Neutrophil (primary cell): ENCODE data around the gene VENTX.

ENCODE experiments used
- H3K27ac ChIP-seq: fragments of 200-600 bp; sonication (generic); 2 replicates; pipeline ENCODE4 v1.5.1; 2016; ENCODE audit warnings: mild to moderate bottlenecking, moderate library complexity
- H3K27me3 ChIP-seq: fragments of 200-600 bp; sonication (generic); 2 replicates; pipeline ENCODE4 v1.6.0; 2016; ENCODE audit warnings: mild to moderate bottlenecking
- H3K36me3 ChIP-seq: fragments of 200-600 bp; sonication (generic); 2 replicates; pipeline ENCODE4 v1.5.1; 2017
- H3K4me1 ChIP-seq, 2 experiments: fragments of 200-600 bp in 1 of 2; sonication (generic) in 1 of 2; 1 replicate in 1 of 2; 2 replicates in 1 of 2; pipeline versions ENCODE4 v1.5.1 to v1.6.1; 2013 to 2016; ENCODE audit warnings: low read depth in 1 of 2, low read length in 1 of 2, mild to moderate bottlenecking in 1 of 2, moderate library complexity in 1 of 2; ENCODE audit not compliant: control insufficient read depth in 1 of 2, insufficient read depth in 1 of 2
- H3K4me3 ChIP-seq, 2 experiments: fragments of 200-600 bp in 1 of 2; sonication (generic) in 1 of 2; 1 replicate in 1 of 2; 2 replicates in 1 of 2; pipeline ENCODE4 v1.5.1; 2013 to 2016; ENCODE audit warnings: low read depth in 1 of 2, low read length in 1 of 2, mild to moderate bottlenecking in 1 of 2, moderate library complexity in 1 of 2
- H3K9me3 ChIP-seq: fragments of 200-600 bp; sonication (generic); 2 replicates; pipeline ENCODE4 v1.5.1; 2016
- CTCF ChIP-seq: fragments of 200-600 bp; sonication (generic); IDR thresholded peaks from 2 replicates; pipeline ENCODE4 v1.5.1; 2016; ENCODE audit warnings: antibody characterized with exemption

VENTX gene

GRCh38 chr10:133226251-133226808, 11.3 kb upstream of the VENTX start:
- Histone ChIP-seq H3K4me3 (no peak overlapping the region), H3K9me3 (no peaks in the 10 kb centered on the region), H3K4me1 (no peaks in the 10 kb centered on the region), H3K27me3 (peaks cover 78% of the 10 kb centered on the region), H3K36me3 (no peaks in the 10 kb centered on the region), H3K27ac (no peak overlapping the region)
- TF ChIP-seq CTCF: no peak

GRCh38 chr10:133227256-133227655, 10.4 kb upstream of the VENTX start:
- no peaks in the 10 kb centered on the region for H3K36me3 ChIP-seq
- H3K9me3 ChIP-seq: no peaks in the 10 kb centered on the region
- no peak for TF ChIP-seq CTCF
- no peak overlapping the region for H3K4me3 ChIP-seq
- H3K4me1 ChIP-seq: no peaks in the 10 kb centered on the region
- no peak overlapping the region for H3K27ac ChIP-seq
- H3K27me3 ChIP-seq: peaks cover 85% of the 10 kb centered on the region

GRCh38 chr10:133229265-133230043, 8.2 kb upstream of the VENTX start:
- no peak overlapping the region for H3K27ac ChIP-seq
- no peak overlapping the region for H3K4me3 ChIP-seq
- TF ChIP-seq CTCF: no peak
- H3K4me1 ChIP-seq: no peaks in the 10 kb centered on the region
- no peaks in the 10 kb centered on the region for H3K9me3 ChIP-seq
- no peaks in the 10 kb centered on the region for H3K36me3 ChIP-seq
- H3K27me3 ChIP-seq: peaks cover 100% of the 10 kb centered on the region

GRCh38 chr10:133230044-133230361, 7.7 kb upstream of the VENTX start, which contains the start of gene UTF1:
UTF1 (plus strand) TSS chr10:133230217; CDS start chr10:133230289, 72 bp downstream.
- Histone ChIP-seq H3K4me3 (no peak within 1 kb of the TSS), H3K27ac (no peak within 1 kb of the TSS), H3K27me3 (peaks cover 100% of the 10 kb centered on the region), H3K4me1 (peaks cover 2 to 5% of the 10 kb centered on the region in 2 experiments), H3K9me3 (no peaks in the 10 kb centered on the region), H3K36me3 (no peaks in the 10 kb centered on the region)
- TF ChIP-seq CTCF: no peak

- Histone ChIP-seq H3K4me1 (peaks cover 7 to 11% of the 10 kb centered on the region in 2 experiments), H3K36me3 (no peaks in the 10 kb centered on the region), H3K27ac (no peak overlapping the region), H3K9me3 (no peaks in the 10 kb centered on the region), H3K27me3 (peaks cover 100% of the 10 kb centered on the region), H3K4me3 (no peak overlapping the region)
- TF ChIP-seq CTCF: no peak
These were observed 7.1 kb upstream of the VENTX start for GRCh38 chr10:133230387-133231195.
